ENCODE results near the gene ST6GALNAC3.
"Not testable (repeated sequence)": the region's sequence is repeated elsewhere in the genome, so short reads cannot be mapped to it uniquely, and the experiment has no call there.

ST6GALNAC3 gene

DNA sequence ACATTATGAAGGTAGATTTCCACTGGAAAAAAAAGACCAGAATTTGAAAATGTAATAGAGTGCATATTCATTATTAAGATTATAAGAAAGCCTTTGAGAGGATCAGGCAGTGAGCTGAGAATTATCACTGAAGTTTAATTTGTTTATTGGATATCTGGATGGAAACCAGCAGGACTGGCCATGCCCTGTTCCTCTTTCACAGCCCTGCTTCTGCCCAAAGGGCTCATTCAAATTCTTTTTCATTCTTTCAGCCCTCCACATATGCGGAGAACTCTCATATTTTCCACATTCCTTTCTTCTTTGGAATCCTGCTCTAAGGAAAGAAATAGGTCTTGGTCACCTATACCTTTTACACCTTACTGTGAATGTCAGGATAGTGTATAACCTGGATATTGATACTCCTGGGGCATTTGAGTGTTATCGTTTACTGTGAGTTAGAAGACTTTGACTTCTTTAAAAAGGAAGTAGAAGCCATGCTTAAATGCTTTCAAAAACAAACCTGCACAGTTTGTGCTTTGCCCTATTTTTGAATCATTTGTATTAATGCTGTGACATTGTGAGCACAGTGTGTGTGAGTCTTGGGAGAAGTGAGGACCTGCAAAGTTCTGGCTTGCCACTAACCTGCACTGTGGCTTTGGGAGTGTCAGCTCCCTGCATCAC, 35.5 kb downstream of the ST6GALNAC3 start:
- no peak for DNase-seq

DNA sequence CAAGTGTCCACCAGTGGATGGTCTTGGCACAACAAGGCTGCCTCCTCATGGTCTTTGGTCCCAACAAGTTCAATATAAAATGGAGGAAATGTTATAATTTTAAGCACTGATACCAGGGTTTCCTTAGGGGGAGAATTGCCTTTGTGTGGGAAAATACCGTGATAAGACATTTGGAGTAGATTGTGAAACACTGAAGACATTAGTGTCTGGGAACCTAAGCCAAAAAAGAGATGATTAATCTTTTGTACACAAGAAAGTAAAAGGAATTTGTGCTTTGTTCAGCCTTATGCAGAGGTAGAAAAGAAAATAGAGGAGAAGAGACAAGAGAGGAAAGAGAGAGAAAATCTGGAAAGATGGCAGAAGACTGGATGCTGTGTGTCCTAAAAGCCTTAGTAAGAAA, 36.1 kb downstream of the ST6GALNAC3 start:
- no peak for DNase-seq

DNA sequence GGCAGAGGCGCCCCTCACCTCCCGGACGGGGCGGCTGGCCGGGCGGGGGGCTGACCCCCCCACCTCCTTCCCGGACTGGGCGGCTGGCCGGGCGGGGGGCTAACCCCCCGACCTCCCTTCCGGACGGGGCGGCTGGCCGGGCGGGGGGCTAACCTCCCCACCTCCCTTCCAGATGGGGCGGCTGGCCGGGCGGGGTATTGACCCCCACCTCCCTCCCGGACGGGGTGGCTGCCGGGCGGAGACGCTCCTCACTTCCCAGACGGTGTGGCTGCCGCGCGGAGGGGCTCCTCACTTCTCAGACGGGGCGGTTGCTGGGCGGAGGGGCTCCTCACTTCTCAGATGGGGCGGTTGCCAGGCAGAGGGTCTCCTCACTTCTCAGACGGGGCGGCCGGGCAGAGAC, 37.8 kb downstream of the ST6GALNAC3 start:
- DNase-seq: not testable (repeated sequence)

DNA sequence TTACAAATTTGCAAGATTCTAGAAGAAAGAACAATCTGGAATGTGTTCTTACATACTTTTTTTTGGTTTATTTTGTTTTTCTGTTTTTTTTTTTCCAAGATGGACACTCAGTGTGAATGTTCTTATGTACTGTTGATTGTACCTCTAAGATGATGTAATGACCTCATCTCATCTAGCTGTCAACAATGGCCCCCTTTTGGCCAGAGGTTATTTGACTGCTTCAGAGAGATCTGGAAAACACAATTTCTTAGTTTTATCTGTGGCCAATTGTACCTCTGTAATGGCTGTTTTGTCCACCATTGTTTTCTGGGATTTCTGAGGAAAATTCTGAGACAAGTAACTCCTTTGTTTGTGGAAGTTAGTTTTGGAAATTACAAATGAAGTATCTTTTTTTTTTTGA, 38.9 kb downstream of the ST6GALNAC3 start:
- no peak for DNase-seq

DNA sequence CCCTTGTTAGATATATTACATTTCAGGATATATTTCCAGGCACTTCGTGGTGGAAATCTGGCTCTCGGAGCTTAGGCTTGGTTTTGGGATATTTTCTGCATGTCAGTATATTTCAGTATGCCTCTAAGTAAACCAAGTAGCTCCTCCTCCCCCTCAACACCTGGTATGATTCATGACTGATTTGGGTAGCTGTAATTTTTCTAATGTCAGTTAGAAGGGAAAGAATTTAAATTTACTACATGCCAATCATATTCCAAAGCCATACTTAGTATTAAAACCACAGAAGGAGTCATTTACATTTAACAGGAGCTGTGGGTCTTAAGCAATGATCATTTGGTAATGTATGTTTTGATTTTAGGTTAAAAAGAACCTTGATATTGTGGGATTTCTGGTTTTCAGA, 40.6 kb downstream of the ST6GALNAC3 start:
- no peak for DNase-seq

DNA sequence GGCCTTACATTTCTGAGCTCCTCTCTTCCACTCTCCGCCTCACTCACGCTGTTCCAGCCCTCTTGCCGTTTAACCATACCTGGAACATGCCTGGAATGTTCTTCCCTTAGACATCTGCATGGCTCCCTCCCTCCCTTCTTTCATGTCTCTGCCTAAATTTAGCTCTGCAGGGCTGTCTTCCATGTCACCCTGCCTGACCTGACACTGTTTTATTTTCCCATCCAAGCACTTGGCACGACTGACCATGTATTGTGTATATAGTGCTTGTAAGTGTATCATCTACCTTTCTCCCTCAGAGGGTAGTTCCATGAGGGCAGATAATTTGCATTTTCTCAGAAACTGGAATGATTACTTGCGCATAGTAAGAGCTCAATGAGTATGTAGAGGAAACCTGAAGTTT, 47.3 kb downstream of the ST6GALNAC3 start:
- no peak for DNase-seq

DNA sequence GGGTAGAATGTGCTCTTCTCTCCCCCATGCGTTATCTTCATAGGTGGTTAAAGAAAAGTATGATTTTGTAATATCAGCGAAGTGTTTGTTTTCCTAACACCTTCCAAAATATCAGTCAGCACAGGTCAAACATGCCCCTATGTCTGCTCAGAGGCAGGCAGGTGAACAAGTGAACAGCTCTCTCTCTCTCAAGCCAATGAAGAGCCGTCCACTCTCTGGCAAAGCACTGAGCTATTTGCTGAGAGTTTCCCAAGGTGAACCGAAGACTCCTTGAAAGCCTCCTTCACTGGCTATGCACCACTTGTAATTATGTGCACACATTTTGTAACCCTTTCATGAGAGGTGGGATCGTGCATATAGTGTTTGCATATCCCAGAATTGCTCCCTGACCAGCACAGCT, 47.7 kb downstream of the ST6GALNAC3 start:
- DNase-seq: no peak

DNA sequence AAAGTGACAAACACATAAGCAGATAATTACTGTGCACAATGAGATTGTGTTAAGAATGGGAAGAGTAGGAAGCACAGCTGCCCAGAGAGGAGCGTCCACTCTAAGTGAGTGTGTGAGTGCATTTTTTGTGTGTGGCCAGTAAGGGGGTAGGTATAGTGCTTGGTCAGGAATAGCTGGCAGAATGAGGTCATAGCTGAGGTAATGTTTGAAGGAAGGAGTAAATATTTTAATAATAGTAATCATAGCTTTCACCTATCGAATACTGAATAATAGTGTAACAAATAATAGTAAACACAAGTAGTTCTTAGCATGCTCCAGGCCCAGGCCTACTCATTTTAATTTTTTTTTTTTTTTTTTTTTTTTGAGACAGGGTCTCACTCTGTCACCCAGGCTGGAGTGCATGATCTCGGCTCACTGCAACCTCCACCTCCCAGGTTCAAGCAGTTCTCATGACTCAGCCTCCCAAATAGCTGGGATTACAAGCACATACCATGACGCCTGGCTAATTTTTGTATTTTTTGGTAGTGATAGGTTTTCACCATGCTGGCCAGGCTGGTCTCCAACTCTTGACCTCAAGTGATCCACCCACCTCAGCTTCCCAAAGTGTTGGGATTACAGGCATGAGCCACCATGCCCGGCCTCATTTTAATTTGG, 49.0 kb downstream of the ST6GALNAC3 start:
- not testable (repeated sequence) for DNase-seq

DNA sequence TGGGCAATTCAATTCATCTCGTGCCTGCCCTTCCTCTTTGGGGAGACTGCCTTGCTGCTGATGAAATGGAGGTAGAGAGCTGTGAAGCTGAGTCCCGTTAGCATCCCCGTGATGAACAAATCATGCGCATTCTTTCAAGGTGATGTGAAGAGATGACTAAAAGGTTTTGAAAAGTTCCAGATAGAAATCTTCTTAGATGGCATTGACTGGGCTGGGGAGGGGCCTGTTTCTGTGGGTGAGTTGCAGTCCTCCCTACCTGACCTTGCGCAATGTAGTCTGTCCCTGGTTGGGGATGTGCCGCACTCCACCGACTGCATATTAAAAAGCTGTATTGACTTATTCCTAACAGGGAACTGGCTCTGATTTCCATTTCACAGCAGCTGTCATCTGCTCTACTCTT, 49.6 kb downstream of the ST6GALNAC3 start:
- DNase-seq: no peak

DNA sequence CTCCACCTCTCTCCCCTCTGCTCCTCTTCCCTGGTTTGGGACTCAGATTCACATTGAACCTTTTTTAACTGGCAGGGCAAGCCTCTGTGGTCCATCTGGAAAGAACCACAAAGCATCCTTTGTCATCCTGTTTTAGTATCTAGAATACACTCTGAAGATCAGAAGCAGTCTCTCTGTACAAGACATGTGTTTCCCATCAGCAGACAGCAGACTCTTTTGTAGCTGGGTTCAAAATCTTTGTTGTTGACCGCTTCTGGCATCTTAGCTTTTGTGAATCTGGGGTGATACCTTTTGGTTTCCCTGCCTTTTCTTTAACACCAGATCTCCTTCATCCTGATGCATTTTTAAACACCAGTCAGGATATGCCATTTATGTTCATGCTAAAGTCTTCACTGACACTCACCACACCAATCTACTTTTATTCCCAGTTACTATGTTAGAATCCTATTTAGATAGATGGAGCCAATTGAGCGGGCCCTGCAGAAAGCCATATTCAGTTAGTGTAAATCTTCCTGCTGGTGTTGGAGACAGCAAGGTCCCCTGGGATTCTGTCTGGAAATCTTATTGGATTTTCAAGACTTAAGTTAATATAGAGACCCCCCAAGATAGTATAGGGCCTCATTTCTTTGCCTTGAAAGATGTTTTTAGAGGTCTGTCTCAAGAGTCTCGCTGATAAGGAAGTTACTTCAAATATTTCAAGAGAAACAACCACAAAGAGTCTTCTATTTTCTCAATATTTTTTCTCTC, 51.1 kb downstream of the ST6GALNAC3 start:
- DNase-seq: no peak

DNA sequence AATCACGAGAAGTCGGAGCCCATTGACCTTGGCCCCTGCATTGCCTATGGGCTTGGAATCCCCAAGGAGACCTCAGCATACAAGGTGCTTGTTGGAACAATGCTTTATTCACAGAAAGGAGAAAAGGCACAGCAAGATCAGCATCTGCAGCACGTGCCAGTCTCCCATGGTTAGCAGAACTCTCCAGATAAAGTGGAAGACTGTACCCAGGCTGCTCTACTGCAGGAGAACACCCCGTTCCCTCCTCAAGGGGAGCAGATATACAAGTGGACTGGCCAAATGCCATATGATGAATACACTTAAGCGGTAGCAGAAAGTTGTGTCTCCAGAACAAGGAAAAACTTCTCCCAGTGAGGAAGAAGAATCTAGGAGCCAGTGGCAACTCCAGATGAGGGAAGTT, 53.5 kb downstream of the ST6GALNAC3 start:
- DNase-seq: no peak

DNA sequence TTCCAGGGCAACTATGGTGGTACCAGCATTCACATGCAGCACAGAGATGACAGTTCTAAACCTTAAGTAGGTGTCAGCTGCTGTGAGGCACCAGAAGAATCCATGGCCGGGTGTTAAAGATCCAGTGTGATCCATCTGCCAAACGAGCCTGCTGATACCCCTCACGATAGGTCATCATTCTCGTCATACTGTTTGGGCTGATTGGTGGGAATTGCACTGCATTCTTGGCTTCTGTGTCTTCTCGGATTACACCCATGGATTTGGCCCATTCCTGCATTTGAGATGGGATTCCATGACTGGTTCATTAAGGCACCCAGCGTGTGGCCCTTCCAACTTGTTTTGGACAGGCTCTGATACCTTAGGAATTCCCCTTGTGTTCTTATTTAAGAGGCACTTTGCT, 55.2 kb downstream of the ST6GALNAC3 start:
- no peak for DNase-seq

DNA sequence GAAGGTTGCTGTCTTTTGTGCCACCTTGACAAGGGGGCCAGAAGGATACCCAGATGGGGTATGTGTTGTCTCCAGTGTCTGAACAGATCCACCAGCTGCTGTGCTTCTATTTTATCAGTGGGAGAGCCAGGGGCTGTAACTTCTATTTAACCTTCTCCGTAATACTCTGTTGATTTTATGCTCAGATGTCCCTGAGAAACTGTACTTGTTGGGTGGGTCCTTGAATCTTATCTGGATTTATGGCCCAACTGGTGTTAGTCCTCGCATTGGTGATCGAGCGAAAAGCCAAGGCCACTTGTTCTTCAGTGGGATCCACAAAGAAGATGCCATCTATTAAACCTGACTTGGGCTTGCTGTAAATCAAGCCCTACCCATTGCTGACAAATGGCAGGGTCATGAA, 56.4 kb downstream of the ST6GALNAC3 start:
- peak; percentile 17 for DNase-seq

DNA sequence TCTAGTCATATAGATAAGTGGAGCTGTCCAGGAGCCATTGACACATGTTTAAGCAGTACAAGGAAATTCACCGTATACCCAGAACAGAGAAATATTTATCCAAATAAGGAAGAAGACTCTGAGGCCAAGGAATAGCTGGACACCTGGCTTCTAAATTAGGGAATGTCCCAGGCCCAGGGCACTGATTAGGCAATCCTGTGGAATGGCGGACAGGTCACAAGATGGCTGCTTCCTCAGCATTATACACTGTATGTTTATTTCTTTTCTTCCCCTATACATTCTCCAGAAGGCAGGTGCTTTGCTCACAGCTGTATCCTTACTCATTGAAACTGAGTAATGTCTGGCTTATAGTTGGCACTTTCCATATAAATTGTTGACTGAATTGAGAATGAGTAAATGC, 59.4 kb downstream of the ST6GALNAC3 start:
- DNase-seq: no peak

DNA sequence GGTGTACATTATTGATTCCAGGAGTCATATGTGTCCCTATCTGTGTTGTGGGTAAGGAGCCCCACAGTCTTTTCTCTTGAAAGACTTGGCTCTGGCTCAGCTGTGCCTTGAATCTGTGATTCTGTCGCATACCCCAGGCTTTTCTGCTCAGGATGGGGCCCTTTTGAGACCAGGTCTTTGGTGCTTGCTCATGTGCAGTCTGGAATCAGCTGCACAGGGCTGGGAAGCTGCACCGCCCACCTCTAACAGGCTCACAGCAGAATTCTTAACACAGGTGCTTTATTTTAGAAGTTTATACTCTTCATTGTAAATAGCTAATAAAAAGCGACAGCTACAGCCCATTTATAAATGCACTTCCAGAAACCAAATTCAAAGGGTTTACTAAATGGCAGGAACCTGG, 61.3 kb downstream of the ST6GALNAC3 start:
- DNase-seq: no peak

DNA sequence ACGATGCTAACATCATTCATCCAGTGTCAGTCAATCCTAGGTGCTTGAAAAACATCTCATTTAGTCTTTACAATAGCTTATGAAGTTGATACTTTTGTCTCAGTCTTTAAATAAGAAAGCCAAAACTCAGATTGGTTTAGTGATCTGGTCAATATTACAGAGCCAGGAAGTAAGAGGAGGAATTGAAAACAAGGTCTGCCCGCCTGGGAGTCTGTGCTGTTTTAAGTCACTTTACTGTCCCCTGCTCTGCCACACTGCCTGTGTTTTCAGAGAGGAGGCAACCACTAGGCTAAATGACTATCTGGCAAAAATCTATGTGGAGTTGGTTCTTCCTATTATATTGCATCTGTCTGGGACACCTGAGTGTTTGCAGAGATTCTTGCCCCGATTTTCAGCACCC, 62.3 kb downstream of the ST6GALNAC3 start:
- DNase-seq: no peak

DNA sequence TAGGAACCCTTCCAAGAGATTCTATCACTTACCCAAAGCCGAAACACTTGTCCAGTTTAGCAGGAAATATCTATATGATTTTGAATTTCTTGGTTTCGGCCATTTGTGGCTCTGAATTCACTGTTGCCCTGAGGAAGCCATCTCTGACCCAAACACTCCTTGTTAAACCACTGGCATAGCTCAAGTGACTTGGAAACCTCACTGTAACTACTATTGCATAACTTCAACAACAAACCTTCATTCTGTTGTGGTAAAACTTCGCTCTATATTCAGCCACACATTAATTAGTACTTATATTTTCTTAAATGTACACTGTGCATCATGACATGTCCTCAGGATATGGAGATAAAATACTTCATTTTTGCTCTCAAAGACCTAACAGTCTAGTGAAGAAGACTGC, 63.2 kb downstream of the ST6GALNAC3 start:
- DNase-seq: no peak

DNA sequence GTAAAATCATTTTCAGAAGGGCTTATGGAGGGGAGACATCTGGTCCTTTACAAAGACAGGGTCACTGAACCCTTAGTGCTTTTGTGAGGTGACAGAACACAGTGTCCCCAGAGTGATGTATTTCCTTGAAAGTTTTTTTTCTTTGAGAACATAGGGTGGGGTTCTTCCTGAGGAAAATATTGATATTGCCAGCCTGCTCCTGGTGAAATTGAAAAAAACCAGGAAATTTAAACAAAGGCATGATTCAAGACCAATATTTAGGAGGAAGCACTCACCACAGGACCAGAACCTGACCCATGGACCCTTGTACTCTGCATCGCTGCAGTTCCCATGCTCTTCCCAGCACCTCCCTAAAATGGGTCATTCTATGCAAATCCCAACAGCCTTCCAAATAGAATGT, 63.7 kb downstream of the ST6GALNAC3 start:
- DNase-seq: no peak

DNA sequence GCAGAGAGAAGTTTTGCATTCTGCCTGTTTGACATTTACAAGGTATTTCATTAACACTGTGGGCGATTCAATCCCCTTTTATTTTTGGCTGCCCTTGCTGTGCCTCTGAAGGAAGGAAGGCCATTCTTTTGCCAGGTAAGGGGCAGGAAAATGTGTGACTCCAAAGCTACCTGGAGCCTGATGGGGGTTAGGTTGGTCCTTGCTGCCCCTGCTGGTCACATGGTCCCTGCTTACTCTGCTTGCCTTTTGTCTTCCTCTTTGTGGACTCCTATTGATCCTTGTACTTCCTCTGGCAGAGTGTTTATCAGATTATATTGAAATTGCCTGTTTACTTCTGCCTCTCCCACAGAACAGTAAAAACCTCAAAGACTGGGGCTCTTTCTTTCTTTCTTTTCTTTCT, 65.7 kb downstream of the ST6GALNAC3 start:
- DNase-seq: no peak

DNA sequence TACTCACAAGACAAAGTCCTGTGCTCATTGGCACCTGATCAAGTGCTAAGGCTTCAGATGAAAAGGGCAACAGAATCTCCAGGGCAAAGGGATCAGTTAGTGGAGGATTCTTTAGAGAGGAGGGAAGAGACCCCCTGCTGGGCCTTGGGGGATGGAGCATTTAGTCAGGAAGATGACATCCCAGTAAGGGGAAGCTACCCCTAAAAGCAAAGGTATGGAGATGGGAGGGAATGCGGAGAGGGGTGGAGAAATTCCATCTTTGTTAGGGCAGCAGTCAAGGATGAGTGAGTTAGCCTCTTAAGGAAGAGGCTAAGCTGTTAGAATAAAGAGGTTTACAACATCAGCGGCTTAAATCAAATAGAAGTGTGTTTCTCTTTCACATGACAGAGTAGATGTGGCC, 67.4 kb downstream of the ST6GALNAC3 start:
- no peak for DNase-seq

DNA sequence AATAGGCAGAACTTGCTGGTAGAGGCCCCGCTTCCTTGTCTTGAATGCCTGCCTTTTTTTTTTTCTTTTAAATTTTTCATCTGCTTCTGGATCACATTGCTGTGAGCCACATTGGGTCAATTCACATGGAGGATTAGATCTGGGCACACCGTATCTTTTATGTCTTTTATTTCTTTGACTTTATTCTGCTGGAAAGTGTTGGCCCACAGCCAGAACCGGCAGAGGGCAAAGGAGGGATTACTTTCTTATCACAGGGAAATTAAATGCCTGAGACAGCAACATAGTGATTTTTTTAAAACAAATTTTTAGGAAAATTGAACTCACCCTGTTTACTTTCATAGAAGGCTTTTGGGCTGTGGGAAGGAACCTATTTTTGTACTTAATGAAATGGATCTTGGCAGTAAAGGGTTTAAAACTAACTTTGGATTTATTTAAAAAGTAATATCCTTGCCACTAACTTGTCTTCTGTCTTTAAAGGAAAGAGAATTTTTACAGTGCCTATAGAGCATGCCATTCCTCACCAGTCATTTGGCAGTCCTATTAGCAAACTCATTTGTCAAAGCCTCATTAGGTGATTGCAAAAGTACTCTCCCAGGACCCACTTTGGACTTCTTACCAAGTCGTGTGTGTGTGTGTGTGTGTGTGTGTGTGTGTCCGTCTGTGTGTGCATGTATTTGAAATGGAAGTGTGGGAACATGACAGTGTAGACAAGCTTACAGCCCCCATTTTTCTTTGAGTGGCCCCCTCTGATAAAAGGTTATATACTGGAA, 68.4 kb downstream of the ST6GALNAC3 start:
- DNase-seq: no peak

DNA sequence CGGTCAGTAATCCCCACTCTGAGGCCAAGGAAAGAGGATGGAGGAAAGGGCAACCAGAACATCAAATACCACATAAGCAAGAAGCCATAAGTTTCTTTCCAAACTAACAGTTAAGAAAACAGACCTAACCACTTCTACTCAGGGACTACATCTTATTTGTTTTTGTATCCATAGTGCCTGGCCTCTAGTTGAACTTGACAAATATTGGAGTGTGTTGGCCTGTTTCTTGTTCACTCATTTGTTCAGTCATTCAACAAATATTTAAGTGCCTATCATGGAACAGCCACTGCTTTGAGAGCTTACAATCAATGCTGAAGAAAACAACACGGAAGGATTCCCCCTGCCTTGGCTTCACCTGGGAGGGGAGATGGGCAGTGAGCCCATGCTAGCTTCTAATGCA, 69.7 kb downstream of the ST6GALNAC3 start:
- no peak for DNase-seq

DNA sequence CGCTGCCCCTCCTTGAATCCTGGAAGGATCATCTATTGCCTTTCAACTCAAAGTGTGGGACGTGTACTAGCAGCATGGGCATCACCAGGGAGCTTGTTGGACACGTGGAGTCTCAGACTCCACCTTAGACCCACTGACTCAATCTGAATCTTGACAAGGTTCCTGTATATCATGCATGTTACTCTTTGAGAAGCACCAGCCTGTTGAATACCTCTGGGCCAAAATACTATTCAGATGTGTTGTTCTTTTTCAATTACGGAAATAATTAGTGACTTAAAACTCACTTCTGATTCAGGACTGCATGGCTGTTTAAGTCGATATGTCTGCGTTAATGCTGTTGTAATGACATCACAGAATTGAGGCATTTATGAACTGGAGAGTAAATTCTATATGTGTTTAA, 70.8 kb downstream of the ST6GALNAC3 start:
- no peak for DNase-seq

DNA sequence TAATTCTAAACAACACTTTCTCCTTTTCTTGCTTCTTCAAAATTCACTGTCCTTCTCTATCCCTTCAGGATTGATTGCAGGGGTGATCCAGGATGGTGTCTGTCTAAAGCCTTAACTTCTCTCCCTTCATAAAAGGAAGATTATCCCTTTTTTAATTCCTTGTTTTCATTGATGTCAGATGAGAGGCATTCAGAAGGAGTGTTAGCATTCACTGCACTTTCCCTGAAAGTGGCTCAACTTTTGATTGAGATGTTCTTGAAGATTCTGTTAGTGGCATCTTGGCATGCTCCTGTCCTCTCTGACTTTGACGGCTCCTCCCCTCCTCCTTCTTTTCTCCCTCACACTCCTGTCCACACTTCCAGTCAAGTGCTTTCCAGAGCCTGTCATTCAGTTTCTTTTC, 71.6 kb downstream of the ST6GALNAC3 start:
- no peak for DNase-seq

Measured in DMS 273 treated with DMSO at 0.1 percent for 48 hours (cell line).